Panc1 (cell line): ENCODE results near the gene CTNNAL1. TPM values are rescaled to one million over a fixed set of nuclear protein-coding genes. Genes with fewer than 3 reads are reported as not detected.
"Not testable (repeated sequence)": the region's sequence is repeated elsewhere in the genome, so short reads cannot be mapped to it uniquely, and the experiment has no call there.

Experiments used
- ATAC-seq: fragments of 200-7000 bp; cut with Tn5 transposase; 2 replicates; pipeline ENCODE4 v1.9.1; 2020; ENCODE audit warnings: mild to moderate bottlenecking, moderate library complexity
- BruUV-seq: library from RNA; stranded (reverse); fragments of 400-500 nt; replicated peaks from 2 replicates; lab custom pipeline; 2021; lab: Mats Ljungman, UMichigan
- CTCF ChIA-PET: fragments of 300-600 bp; sonication (Branson Sonifier 250); formaldehyde crosslinking; loops from one replicate; lab custom pipeline; 2022; ENCODE audit warnings: antibody characterized with exemption; lab: Charles Lee
- POLR2A ChIA-PET: fragments of 300-600 bp; sonication (Branson Sonifier 250); formaldehyde crosslinking; loops from one replicate; lab custom pipeline; 2022; ENCODE audit warnings: antibody characterized with exemption; lab: Charles Lee
- DNase-seq: peaks from one replicate; pipeline ENCODE4 v3.0.0-alpha.2; 2010; ENCODE audit warnings: low read depth, low spot score
- H3K27ac ChIP-seq: 2 replicates; pipeline ENCODE4 v1.5.1; 2011; ENCODE audit warnings: mild to moderate bottlenecking, low read length, inconsistent platforms
- H3K27me3 ChIP-seq: fragments of 200-500 bp; sonication (Bioruptor generic); 2 replicates; pipeline ENCODE4 v1.6.0; 2014; ENCODE audit warnings: low read length, inconsistent platforms; ENCODE audit not compliant: control insufficient read depth, insufficient read depth
- H3K36me3 ChIP-seq: fragments of 200-500 bp; sonication (Bioruptor generic); 2 replicates; pipeline ENCODE4 v1.5.1; 2014; ENCODE audit warnings: inconsistent platforms, mild to moderate bottlenecking, low read length, moderate library complexity; ENCODE audit not compliant: control insufficient read depth, insufficient read depth
- H3K4me1 ChIP-seq: 2 replicates; pipeline ENCODE4 v1.5.1; 2011; ENCODE audit warnings: inconsistent platforms, mild to moderate bottlenecking, low read length, moderate library complexity; ENCODE audit not compliant: control insufficient read depth, insufficient read depth
- H3K4me3 ChIP-seq, 2 experiments: 2 replicates each; pipeline ENCODE4 v1.5.1; 2011 to 2012; ENCODE audit warnings: low read depth in 2 of 2, low read length in 2 of 2, mild to moderate bottlenecking in 2 of 2, inconsistent platforms in 1 of 2, moderate library complexity in 1 of 2
- H3K9me3 ChIP-seq: fragments of 200-500 bp; sonication (Bioruptor generic); 2 replicates; pipeline ENCODE4 v1.5.1; 2014; ENCODE audit warnings: low read depth, mild to moderate bottlenecking, inconsistent platforms, low read length, moderate library complexity; ENCODE audit not compliant: control insufficient read depth, insufficient read depth
- POLR2AphosphoS5 ChIP-seq: IDR thresholded peaks from 2 replicates; pipeline ENCODE4 v1.6.1; 2012; ENCODE audit warnings: mild to moderate bottlenecking, low read depth, low read length, moderate library complexity
- SIN3A ChIP-seq: IDR thresholded peaks from 2 replicates; pipeline ENCODE4 v1.6.1; 2012; ENCODE audit warnings: low read depth, mild to moderate bottlenecking, low read length, moderate library complexity, borderline replicate concordance; ENCODE audit not compliant: insufficient read depth
- TCF7L2 ChIP-seq: IDR thresholded peaks from 2 replicates; pipeline ENCODE4 v1.6.1; 2011; ENCODE audit warnings: mild to moderate bottlenecking, low read depth, low read length, inconsistent platforms
- in situ Hi-C: cut with HindIII; loops from 2 replicates; pipeline ENCODE4 v1.10.0; 2016; ENCODE audit warnings: low sequenced_read_pairs, low pct_unique_long_range_greater_than_20kb
- intact Hi-C: fragments of 100-400 bp; cut with micrococcal nuclease; formaldehyde crosslinking; loops from one replicate; pipeline ENCODE4 v1.10.0; 2022; ENCODE audit not compliant: unreplicated experiment
- total RNA-seq: library from RNA; stranded (reverse); gene quantifications from one replicate; pipeline ENCODE4 v1.2.1, GENCODE V29; 2021; ENCODE audit not compliant: unreplicated experiment
- TF ChIP-seq, protein P1 (sequence below), 2 experiments: IDR thresholded peaks; 2 replicates each; pipeline ENCODE4 v1.6.1; 2011 to 2012; ENCODE audit warnings: low read depth in 2 of 2, control low read depth in 1 of 2, low read length in 1 of 2, mild to moderate bottlenecking in 1 of 2, moderate library complexity in 1 of 2; ENCODE audit not compliant: insufficient read depth in 1 of 2
- TF ChIP-seq, protein P2 (sequence below): fragments of 450-650 bp; IDR thresholded peaks from 2 replicates; pipeline ENCODE4 v1.5.1; 2017; ENCODE audit warnings: mild to moderate bottlenecking

CTNNAL1 gene
- total RNA-seq, 1 experiment from 2014 or later, result 79.8 TPM

DNA sequence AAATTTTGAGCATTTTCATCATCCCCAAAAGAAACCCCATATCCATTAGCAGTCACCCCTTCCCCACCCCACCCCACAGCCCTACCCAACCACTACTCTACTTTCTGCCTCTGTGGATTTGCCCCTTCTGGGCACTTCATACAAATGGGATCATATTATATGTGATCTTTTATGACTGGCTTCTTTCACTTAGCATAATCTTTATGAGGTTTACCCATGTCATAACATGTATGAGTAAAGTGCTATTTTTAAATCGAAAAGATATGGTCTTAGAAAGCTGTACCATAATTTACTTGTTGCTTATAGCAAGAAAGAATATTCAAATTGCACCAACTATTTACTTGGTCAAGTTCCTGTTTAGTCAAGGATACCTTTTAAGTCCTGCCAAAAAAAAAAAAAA, 92.1 kb downstream of the CTNNAL1 start:
- Histone ChIP-seq H3K9me3 (no peaks in the 10 kb centered on the region), H3K4me3 (no peak overlapping the region), H3K4me1 (no peaks in the 10 kb centered on the region), H3K36me3 (peaks cover 5% of the 10 kb centered on the region), H3K27me3 (no peaks in the 10 kb centered on the region), H3K27ac (no peak overlapping the region)
- ATAC-seq (no peak), DNase-seq (no peak)
- intact Hi-C loops, result no loop called here
- in situ Hi-C loops, result no loop called here
- TF ChIP-seq, protein P1, sequence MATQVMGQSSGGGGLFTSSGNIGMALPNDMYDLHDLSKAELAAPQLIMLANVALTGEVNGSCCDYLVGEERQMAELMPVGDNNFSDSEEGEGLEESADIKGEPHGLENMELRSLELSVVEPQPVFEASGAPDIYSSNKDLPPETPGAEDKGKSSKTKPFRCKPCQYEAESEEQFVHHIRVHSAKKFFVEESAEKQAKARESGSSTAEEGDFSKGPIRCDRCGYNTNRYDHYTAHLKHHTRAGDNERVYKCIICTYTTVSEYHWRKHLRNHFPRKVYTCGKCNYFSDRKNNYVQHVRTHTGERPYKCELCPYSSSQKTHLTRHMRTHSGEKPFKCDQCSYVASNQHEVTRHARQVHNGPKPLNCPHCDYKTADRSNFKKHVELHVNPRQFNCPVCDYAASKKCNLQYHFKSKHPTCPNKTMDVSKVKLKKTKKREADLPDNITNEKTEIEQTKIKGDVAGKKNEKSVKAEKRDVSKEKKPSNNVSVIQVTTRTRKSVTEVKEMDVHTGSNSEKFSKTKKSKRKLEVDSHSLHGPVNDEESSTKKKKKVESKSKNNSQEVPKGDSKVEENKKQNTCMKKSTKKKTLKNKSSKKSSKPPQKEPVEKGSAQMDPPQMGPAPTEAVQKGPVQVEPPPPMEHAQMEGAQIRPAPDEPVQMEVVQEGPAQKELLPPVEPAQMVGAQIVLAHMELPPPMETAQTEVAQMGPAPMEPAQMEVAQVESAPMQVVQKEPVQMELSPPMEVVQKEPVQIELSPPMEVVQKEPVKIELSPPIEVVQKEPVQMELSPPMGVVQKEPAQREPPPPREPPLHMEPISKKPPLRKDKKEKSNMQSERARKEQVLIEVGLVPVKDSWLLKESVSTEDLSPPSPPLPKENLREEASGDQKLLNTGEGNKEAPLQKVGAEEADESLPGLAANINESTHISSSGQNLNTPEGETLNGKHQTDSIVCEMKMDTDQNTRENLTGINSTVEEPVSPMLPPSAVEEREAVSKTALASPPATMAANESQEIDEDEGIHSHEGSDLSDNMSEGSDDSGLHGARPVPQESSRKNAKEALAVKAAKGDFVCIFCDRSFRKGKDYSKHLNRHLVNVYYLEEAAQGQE (IDR thresholded peaks at IDR 0.05; ENCODE audit: insufficient read depth in 1 of 2, low read depth in 2 of 2, low read length in 1 of 2), result no peak
- TF ChIP-seq POLR2AphosphoS5 (no peak), TCF7L2 (no peak)
- TF ChIP-seq, protein P2, sequence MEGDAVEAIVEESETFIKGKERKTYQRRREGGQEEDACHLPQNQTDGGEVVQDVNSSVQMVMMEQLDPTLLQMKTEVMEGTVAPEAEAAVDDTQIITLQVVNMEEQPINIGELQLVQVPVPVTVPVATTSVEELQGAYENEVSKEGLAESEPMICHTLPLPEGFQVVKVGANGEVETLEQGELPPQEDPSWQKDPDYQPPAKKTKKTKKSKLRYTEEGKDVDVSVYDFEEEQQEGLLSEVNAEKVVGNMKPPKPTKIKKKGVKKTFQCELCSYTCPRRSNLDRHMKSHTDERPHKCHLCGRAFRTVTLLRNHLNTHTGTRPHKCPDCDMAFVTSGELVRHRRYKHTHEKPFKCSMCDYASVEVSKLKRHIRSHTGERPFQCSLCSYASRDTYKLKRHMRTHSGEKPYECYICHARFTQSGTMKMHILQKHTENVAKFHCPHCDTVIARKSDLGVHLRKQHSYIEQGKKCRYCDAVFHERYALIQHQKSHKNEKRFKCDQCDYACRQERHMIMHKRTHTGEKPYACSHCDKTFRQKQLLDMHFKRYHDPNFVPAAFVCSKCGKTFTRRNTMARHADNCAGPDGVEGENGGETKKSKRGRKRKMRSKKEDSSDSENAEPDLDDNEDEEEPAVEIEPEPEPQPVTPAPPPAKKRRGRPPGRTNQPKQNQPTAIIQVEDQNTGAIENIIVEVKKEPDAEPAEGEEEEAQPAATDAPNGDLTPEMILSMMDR, result no peak
- CTCF ChIA-PET, result no interaction called here
- POLR2A ChIA-PET, result no interaction called here
- BruUV-seq, result no TSS peak

DNA sequence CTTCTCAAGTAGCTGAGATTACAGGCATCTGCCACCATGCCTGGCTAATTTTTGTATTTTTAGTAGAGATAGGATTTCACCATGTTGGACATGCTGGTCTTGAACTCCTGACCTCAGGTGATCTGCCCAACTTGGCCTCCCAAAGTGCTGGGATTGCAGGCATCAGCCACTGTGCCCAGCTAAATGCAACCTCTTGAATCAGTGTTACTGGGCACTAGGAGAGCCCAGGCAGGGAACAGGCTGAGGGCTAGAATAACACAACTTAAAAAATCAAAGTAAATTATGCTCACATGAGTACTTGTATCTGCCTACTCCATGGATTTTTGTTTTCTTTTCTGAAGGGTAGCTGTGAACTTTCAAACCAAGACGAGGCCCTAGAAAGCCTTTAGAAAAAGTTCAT, 92.9 kb downstream of the CTNNAL1 start:
- intact Hi-C loops, ATAC-seq, BruUV-seq: not testable (repeated sequence)

DNA sequence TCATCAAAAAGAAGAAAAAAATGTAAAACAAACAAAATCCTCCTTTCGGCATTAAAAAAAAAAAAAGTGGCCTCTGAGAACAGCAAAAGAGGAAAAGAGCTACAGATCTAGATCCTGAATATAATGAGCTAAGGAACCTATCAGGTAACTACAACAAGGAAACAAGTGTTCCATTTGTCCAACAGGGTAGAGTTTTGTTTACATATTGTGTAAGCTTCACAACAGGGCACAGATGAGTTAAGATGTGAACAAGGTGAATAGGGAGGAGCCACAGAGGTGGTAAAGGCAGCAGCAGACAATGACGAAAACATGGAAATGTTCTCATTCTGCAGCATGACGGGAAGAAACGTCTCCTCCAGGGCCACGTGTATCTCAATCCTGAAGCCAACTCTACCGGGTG, 93.8 kb downstream of the CTNNAL1 start:
- DNase-seq (no peak), ATAC-seq (no peak)
- Histone ChIP-seq H3K27me3 (no peaks in the 10 kb centered on the region), H3K9me3 (no peaks in the 10 kb centered on the region), H3K27ac (no peak overlapping the region), H3K36me3 (peaks cover 5% of the 10 kb centered on the region; the same call in 1 of the 2 replicates), H3K4me1 (no peaks in the 10 kb centered on the region), H3K4me3 (no peak overlapping the region)
- CTCF ChIA-PET, result no interaction called here
- intact Hi-C loops (no loop called here), in situ Hi-C loops (no loop called here)
- BruUV-seq, result no TSS peak
- TF ChIP-seq, protein P2, result no peak
- TF ChIP-seq TCF7L2, result no peak
- TF ChIP-seq, protein P1 (IDR thresholded peaks at IDR 0.05; ENCODE audit: insufficient read depth in 1 of 2, low read depth in 2 of 2, low read length in 1 of 2), result no peak
- TF ChIP-seq SIN3A, result no peak
- TF ChIP-seq POLR2AphosphoS5, result no peak
- POLR2A ChIA-PET, result interaction anchor here (0.7 kb wide), 1 partner anchor 13 kb away, joined by 4 read pairs; no protein-coding TSS in a partner anchor

More for the DNA sequence above, 92.9 kb downstream of the CTNNAL1 start:
- H3K9me3 ChIP-seq, DNase-seq, H3K27ac ChIP-seq, H3K4me3 ChIP-seq, in situ Hi-C loops, POLR2A ChIA-PET, H3K36me3 ChIP-seq, CTCF ChIA-PET, H3K4me1 ChIP-seq, H3K27me3 ChIP-seq: not testable (repeated sequence)
